ENCODE results near the gene TPH1. TPM values are rescaled to one million over a fixed set of nuclear protein-coding genes. Genes with fewer than 3 reads are reported as not detected.
"Not testable (repeated sequence)": the region's sequence is repeated elsewhere in the genome, so short reads cannot be mapped to it uniquely, and the experiment has no call there.

TPH1 gene
- total RNA-seq, 1 experiment from 2014 or later = not detected

DNA sequence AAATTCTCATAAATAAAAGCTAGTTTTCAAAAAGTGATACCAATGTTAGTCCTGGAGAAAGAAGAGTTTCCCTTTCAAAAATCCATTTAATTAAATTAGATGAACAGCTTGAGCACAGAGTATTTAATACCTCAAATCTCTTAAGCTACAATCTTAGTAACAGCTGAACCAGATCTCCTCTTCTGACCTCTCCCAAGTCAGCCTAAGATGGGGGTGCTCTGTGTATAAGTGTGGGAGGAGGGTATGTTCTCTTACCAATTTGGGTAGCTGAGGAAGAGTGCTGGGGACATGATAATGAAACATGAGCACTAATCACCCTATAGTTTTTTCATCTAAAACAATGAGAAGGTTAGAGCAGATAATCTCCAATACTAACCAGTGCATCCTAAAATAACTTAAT, 9.6 kb downstream of the TPH1 start:
- no peak for DNase-seq (ENCODE audit: low spot score)
- in situ Hi-C loops (cut with HindIII; ENCODE audit: low sequenced_read_pairs) = no loop called here

DNA sequence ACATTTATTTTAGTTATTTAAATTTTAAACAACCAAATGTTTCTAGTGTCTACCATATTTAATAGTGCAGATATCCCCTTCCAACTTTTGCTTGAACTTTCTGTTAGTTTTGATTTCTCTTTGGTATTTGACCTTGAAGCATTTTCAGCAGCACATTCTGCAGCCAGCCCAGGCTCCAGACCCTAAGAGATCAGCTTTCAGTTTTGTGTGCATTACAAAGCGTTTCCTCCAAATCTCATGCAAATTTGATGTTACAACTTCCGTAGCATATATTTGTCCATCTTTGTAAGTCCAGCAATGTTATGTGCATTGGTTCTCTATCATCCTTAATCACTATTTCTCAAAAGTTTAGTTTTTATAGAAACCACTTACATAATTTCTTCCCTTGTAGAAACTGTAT, 18.6 kb downstream of the TPH1 start:
- in situ Hi-C loops (cut with HindIII; ENCODE audit: low sequenced_read_pairs) = no loop called here

DNA sequence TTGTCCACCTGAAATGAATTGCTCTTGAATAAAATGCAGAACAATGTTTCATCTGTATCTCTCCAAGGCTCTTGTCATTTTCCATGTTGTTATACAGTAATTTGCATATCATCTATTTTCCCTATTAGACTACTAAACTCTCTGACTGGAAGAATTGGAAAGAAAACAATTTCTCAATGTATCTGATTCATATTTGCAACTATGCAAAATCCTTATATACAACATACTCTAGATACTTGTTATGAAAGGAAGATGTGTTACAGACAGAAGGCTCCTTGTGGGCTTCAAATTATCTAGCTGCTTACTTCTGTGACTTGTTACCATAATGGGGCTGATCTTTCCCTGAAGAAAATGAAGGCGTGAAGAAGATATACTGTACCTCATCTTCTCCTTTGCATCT, 23.6 kb downstream of the TPH1 start:
- in situ Hi-C loops (cut with HindIII; ENCODE audit: low sequenced_read_pairs) = no loop called here
- no peak for DNase-seq (ENCODE audit: low spot score)

More for the DNA sequence above, 18.6 kb downstream of the TPH1 start:
- DNase-seq (ENCODE audit: low spot score) = no peak

DNA sequence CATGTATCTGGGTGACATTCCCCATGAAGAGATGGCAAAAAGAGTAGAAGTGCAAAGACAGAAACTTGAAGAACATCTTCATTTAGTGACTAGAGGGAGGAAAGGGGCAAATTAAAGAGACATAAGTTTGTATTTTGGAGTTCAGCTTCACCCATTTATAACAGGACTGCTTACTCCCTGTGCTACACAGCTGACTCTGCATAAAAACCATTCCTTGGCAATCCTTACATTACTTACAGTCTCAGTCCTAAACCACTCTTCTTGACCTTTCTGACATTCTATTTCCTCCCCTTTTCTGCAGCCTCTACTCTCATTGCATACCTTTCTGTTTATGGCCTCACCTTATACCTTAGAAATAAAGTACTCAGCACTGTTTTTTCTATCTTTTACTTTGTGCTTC, 26.4 kb downstream of the TPH1 start:
- in situ Hi-C loops (cut with HindIII; ENCODE audit: low sequenced_read_pairs) = no loop called here
- no peak for DNase-seq (ENCODE audit: low spot score)

DNA sequence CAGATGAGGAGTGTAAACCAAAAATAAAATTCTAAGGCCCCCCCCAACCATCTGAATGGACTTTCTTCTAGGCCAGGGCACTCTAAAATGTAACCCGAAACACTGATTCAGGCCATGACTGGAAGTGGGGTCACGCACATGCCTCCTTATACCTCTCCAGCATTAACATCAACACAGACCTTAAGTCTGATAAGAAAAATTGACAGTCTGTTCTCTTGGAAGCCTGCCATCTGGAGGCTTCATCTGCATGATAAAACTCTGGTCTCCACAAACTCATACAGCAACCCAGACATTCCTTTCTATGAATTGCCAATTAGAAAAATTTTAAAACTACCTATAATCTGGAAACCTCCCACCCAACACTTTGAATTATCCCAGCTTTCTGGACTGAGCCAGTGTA, 29.3 kb downstream of the TPH1 start:
- in situ Hi-C loops (cut with HindIII; ENCODE audit: low sequenced_read_pairs) = no loop called here
- no peak for DNase-seq (ENCODE audit: low spot score)

DNA sequence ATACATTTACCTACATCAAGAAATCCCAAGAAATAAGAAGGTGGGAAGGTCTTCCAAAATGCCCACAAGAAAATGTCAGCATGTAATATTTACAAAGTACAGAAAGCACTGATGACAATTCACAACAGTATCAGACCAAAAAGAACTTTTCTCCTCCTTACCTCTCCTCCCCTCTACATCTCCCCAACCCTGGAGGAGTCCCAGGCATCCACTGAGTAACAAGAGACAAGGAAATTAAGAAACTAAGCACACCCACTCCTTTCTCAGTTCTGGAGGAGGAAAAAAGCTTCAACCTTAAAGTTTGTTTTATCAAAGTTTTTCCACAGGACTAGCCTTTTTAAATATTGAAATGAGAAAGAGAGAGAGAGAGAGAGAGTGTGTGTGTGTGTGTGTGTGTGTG, 31.2 kb downstream of the TPH1 start:
- in situ Hi-C loops (cut with HindIII; ENCODE audit: low sequenced_read_pairs) = no loop called here
- DNase-seq (ENCODE audit: low spot score) = no peak

DNA sequence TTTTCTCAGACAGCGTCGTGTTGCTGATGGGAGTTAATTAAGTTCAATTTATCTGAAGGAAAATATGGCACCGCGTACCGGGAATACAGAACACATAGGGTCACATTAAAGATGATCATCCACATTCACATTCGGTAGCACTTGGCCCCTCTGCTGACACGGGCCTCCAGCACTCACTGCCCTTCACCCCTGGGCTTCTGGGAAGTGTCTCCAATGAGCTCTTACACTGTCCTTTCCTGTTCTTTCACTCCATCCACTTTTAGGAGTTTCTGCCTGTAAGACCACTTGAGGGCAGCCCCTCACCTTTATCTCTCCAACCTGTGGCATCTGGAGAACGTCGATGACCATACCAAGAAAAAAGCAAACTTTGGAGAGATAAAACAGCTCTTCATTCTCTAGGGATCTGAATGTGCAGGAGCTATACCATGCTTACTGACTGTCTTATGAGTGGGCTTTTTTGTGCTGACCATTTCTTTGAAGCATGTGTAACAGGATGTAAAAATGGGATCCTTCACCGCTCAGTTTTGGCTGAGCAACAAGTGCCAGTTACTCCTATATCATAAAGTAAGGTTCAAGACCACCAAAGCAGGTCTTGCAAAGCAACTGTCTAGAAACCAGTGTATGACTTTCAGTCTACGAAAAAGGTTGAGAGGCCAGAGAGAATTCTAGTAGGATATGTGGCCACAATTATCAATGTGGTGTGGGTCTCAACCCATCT, 32.1 kb downstream of the TPH1 start:
- peak; percentile 47 for DNase-seq (ENCODE audit: low spot score)

DNA sequence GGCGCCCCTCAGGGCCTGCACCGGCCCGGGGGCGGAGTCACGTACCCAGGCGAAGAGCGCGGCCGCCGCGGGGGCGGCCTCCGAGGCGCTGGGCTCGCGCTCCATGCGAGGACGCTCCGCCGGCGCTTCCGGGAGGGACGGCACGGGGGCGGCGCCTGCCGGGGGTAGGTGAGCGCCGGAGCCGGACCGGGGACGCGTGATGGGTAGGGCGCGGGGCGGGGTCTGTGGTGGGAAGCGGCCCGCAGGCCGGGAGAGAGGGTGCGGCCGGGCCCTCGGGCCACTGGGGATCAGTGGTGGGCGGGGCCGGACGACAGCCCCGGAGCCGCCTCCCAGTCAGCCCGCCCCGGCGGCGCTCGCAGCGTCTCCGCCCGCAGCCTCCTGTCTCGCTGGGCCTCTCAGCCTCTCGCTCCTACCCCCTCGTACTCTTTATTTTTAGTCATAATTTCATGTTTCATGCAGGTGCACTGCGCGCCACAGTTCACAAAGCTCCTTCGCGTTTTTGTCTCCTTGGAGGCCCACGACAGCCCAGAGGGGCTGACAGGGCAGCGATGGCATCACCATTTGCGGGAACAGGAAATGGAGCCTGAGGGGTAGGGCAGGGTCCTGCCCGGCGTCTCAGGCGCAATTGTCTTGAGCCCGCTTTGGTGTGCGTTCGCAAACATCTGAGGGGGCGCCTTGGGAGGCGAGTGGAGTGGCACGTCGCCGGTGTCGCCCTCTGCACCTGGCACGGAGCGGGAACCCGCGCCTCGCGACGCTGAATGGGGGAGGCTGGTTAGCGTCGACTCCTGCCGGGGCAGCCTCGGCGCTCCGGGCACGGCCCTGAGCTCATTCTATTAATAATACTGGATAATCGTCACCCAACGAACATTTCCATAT, 32.9 kb downstream of the TPH1 start, which contains the start of gene SERGEF:
SERGEF (minus strand) TSS at position 142 of the 876 bp plus-strand sequence; CDS start at position 105, 37 bp downstream.
- peak; percentile 88 for DNase-seq (ENCODE audit: low spot score)
- in situ Hi-C loops (cut with HindIII; ENCODE audit: low sequenced_read_pairs) = no loop called here

More for the DNA sequence above, 32.1 kb downstream of the TPH1 start:
- in situ Hi-C loops (cut with HindIII; ENCODE audit: low sequenced_read_pairs) = no loop called here

DNA sequence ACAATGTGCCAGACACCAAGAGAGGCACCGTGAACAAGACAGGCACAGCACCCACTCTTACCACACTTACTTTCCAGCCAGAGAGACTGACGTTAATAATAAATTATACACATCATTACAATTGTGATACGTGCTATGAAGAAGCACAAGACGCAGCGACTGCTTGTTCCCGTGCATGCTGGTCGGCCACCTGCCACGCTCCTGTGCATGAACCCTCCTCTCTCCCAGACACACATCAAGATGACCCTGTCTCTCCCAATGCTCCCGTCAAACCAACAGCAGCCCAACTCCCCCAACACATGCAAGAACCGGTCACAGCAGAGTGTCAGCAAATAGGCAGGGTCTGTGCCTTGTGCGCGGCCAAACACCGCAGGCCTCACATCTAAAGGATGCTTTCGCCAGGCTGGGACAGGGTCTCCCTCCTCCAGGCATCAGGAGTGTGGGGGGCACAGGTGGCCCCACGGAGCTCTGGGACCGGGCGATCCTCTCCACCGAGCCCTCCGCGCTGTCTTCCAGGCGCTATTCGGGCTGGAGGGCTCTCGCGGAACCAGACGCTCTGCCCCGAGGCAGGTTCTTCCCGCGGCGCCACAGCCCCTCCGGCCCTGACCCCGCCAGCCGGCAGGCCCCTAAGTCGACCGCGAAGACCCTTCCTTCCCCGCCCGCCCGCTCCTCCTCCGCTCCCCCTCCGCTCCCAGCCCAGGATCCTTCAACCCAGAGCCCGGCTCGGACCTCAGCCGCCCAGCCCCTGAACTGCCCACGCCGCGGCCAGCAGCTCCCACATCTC, 33.8 kb downstream of the TPH1 start:
- DNase-seq (ENCODE audit: low spot score) = peak; percentile 61
- in situ Hi-C loops (cut with HindIII; ENCODE audit: low sequenced_read_pairs) = no loop called here

DNA sequence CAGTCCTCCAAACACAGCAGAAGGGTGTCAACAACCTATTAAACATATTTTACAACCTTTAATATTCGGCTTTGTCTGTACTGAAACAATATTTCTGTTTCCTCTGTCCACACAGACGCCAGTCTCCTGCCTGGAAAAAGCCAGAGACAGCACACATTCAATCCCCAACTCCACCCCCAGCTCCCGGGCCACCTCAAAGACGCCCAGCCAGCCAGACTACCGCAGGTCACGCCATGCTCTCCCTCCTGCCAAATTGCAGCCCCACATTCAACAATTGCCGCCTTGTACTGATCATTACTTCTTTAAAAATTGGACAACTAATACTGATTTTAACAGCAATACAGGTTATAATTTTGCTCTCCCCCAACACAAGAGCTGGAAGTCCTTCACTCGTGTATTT, 34.4 kb downstream of the TPH1 start:
- in situ Hi-C loops (cut with HindIII; ENCODE audit: low sequenced_read_pairs) = no loop called here
- DNase-seq (ENCODE audit: low spot score) = peak; percentile 38

DNA sequence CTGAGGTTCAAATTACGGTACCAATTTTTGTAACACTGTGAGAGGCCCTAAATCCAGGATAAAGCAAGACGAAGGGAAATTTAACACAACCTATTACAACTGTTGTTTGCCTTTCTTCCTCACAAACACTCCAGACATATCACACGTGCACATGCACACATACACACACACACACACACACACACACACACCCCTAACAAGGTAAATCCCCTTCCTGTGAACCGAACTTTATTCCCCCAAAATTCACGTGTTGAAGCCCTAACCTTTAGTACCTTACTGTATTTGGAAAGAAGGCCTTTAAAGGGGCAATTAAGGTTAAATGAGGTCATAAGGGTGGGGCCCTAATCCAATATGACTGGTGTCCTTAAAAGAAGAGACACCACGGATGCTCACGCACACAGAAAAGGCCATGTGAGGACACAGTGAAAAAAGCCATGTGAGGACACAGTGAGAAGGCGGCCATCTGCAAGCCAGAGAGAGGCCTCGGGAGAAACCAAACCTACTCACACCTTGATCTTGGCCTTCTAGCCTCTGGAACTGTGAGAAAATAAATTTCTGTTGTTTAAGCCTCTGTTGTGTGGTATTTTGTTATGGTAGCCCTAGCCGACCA, 35.0 kb downstream of the TPH1 start:
- in situ Hi-C loops (cut with HindIII; ENCODE audit: low sequenced_read_pairs) = no loop called here

DNA sequence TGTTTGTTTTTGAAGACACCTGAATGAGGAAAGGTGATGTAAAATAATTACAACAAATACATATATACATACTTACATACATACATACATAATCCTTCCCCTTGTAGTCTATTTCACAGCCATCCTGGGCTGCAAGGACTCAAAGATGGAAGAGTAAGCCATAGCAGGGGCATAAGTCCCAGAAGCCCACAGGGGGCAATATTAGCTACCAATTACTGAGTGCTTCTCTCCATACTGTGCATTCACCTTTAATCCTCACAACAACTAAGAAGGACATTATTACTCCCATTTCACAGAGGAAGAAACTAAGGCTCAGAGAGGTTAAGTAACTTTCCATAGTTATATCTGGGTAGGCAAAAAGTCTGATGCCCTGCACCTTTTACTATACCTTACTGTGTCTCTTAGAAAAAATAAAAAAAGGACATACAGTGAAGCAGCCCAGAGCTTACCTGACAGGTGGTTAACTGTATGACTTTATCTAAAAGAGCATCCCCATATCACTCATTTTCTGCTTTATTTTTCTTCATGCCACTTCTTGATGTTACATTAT, 35.9 kb downstream of the TPH1 start:
- in situ Hi-C loops (cut with HindIII; ENCODE audit: low sequenced_read_pairs) = no loop called here
- DNase-seq (ENCODE audit: low spot score) = no peak

More for the DNA sequence above, 35.0 kb downstream of the TPH1 start:
- peak; percentile 43 for DNase-seq (ENCODE audit: low spot score)

DNA sequence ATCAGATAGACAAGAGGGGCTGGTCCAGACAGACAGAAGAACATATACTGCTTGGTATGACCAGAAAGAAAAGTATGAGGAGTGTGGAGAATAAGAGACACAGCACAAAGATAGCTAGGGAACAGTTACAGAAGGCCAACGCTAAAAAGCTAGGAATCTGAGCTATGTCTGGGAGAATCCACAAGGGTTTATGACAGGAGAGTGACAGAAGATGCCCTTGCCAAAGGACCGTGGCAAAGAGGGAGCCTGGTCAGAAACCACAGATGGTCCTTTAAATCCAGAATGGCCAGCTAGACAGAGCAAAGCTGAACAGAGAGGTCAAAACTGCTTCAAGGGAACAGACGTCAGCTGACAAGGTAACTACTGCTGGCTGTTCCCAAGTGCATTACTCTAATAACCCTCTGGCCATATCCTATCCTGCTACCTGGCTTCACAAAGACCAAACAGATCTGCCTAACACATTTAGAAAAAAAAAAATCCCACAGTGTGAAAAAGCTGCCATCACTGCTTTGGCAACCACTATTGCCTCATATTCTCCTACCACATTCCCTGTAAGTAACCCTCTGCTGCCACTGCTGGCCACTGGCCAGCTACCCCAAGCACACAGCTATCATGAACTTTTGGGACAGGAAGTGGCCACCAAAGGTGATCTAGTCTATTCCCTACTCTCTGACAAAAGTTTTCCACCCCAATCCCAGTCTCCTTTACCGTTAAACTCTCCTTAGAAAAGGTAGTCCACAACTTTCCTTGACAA, 40.5 kb downstream of the TPH1 start:
- in situ Hi-C loops (cut with HindIII; ENCODE audit: low sequenced_read_pairs) = no loop called here
- no peak for DNase-seq (ENCODE audit: low spot score)

DNA sequence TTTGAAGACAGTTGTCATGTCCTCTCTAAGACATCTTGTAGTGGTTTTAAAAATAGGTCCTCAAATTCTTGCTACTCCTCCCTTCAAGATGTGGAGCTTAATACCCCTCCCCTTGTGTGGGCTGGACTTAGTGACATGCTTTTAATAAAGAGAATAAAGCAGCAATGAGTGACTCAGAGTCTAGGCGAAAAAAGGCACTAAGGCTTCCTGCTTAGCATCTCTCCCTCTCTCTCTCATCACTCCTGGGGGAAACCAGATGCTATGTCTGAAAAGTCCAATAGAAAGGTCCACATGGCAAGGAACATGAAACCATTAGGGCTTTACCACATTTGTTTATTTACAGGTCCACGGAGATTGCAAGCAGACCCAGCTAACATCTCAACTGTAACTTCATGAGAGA, 44.9 kb downstream of the TPH1 start:
- in situ Hi-C loops (cut with HindIII; ENCODE audit: low sequenced_read_pairs) = no loop called here
- DNase-seq (ENCODE audit: low spot score) = no peak

DNA sequence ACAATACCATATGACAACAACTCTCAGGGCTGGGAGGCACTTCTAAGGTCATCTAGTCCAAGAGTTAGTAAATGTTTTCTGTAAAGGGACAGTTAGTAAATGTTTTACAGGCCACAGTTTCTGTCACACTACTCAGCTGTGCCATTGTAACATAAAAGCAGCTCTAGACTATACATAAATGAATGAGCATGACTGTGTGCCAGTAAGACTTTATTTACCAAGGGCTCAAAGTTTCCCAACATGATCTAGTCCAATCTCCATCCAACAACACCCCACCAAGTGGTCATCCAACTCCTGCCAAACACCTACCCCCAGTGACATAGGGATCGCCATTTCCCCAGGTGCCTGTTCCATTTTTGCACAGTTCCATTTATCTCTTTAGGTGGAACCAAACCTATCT, 45.3 kb downstream of the TPH1 start:
- no peak for DNase-seq (ENCODE audit: low spot score)
- in situ Hi-C loops (cut with HindIII; ENCODE audit: low sequenced_read_pairs) = no loop called here

DNA sequence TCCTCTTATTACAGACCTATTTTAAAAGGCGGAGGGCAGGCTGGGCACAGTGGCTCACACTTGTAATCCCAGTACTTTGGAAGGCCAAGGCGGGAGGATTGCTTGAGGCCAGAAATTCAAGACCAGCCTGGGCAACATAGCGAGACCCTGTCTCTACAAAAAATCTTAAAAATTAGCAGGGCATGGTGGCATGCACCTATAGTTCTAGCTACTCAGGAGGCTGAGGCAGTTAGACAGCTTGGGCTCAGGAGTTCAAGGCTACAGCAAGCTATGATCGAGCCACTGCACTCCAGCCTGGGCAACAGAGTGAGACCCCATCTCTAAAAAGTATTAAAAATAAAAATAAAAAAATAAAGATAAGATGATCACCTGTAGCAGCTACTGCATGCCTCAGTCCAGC, 45.9 kb downstream of the TPH1 start:
- in situ Hi-C loops (cut with HindIII; ENCODE audit: low sequenced_read_pairs); DNase-seq (ENCODE audit: low spot score): not testable (repeated sequence)

Measured in G401 (cell line).